ENCODE results near the gene KCTD19.

Gene KCTD19

GRCh38 chr16:67275321-67275720 lies 51.2 kb downstream of the KCTD19 start:
- Histone ChIP-seq H3K27ac (ENCODE audit: insufficient read depth in 1 of 2, low read depth in 1 of 2, low read length in 2 of 2, poor library complexity in 1 of 2, severe bottlenecking in 2 of 2) (no peak overlapping the region), H3K4me1 (ENCODE audit: control extremely low read depth in 1 of 4, control insufficient read depth in 4 of 4, insufficient read depth in 4 of 4, low read length in 3 of 4) (peaks cover 0 to 21% (median 20%) of the 10 kb centered on the region in 4 experiments), H3K9me3 (ENCODE audit: control extremely low read depth in 1 of 5, control insufficient read depth in 4 of 5, insufficient read depth in 2 of 5, low read depth in 1 of 5, low read length in 4 of 5) (no peaks in the 10 kb centered on the region), H3K4me3 (ENCODE audit: control insufficient read depth in 1 of 7, extremely low read depth in 1 of 7, insufficient read depth in 4 of 7, low read depth in 2 of 7, low read length in 6 of 7) (no peak overlapping the region), H3K27me3 (replicated peaks in 2 of 5; ENCODE audit: control insufficient read depth in 4 of 5, insufficient read depth in 5 of 5, low read length in 4 of 5) (no peaks in the 10 kb centered on the region), H3K36me3 (ENCODE audit: control insufficient read depth in 4 of 4, insufficient read depth in 4 of 4, low read length in 3 of 4) (peaks cover 0 to 14% (median 4%) of the 10 kb centered on the region in 4 experiments)
- WGBS (ENCODE audit: insufficient coverage), result no CpG with 5 or more reads among the region's 2 CpGs
- ChIA-PET CTCF (interaction anchor here (0.5 to 1.8 kb wide), 2 partner anchors 11 to 321 kb away, joined by 3 to 5 read pairs; no protein-coding TSS in a partner anchor), POLR2A (no interaction called here)
- no peak for DNase-seq

- no peak overlapping the region for H3K4me3 ChIP-seq (ENCODE audit: control insufficient read depth in 1 of 7, extremely low read depth in 1 of 7, insufficient read depth in 4 of 7, low read depth in 2 of 7, low read length in 6 of 7)
- H3K9me3 ChIP-seq (ENCODE audit: control extremely low read depth in 1 of 5, control insufficient read depth in 4 of 5, insufficient read depth in 2 of 5, low read depth in 1 of 5, low read length in 4 of 5), result no peaks in the 10 kb centered on the region
- peaks cover 0 to 3% (median 0%) of the 10 kb centered on the region in 4 experiments for H3K4me1 ChIP-seq (ENCODE audit: control extremely low read depth in 1 of 4, control insufficient read depth in 4 of 4, insufficient read depth in 4 of 4, low read length in 3 of 4)
- no peaks in the 10 kb centered on the region for H3K27me3 ChIP-seq (replicated peaks in 2 of 5; ENCODE audit: control insufficient read depth in 4 of 5, insufficient read depth in 5 of 5, low read length in 4 of 5)
- ChIA-PET CTCF (interaction anchor here (1.8 kb wide), 1 partner anchor 17 kb away, joined by 3 read pairs; no protein-coding TSS in a partner anchor), POLR2A (no interaction called here)
- DNase-seq, result no peak
- 100% methylated on average over 2 of the region's 4 CpGs for WGBS (ENCODE audit: insufficient coverage)
- H3K36me3 ChIP-seq (ENCODE audit: control insufficient read depth in 4 of 4, insufficient read depth in 4 of 4, low read length in 3 of 4), result peaks cover 0 to 6% (median 1%) of the 10 kb centered on the region in 4 experiments
- no peak overlapping the region for H3K27ac ChIP-seq (ENCODE audit: insufficient read depth in 1 of 2, low read depth in 1 of 2, low read length in 2 of 2, poor library complexity in 1 of 2, severe bottlenecking in 2 of 2)
Observed at GRCh38 chr16:67271446-67271845, 55.1 kb downstream of the KCTD19 start.

GRCh38 chr16:67270931-67271338 lies 55.6 kb downstream of the KCTD19 start:
- Histone ChIP-seq H3K4me3 (ENCODE audit: control insufficient read depth in 1 of 7, extremely low read depth in 1 of 7, insufficient read depth in 4 of 7, low read depth in 2 of 7, low read length in 6 of 7) (no peak overlapping the region), H3K27ac (ENCODE audit: insufficient read depth in 1 of 2, low read depth in 1 of 2, low read length in 2 of 2, poor library complexity in 1 of 2, severe bottlenecking in 2 of 2) (no peak overlapping the region), H3K27me3 (replicated peaks in 2 of 5; ENCODE audit: control insufficient read depth in 4 of 5, insufficient read depth in 5 of 5, low read length in 4 of 5) (no peaks in the 10 kb centered on the region), H3K36me3 (ENCODE audit: control insufficient read depth in 4 of 4, insufficient read depth in 4 of 4, low read length in 3 of 4) (peaks cover 0 to 1% (median 0%) of the 10 kb centered on the region in 4 experiments), H3K9me3 (ENCODE audit: control extremely low read depth in 1 of 5, control insufficient read depth in 4 of 5, insufficient read depth in 2 of 5, low read depth in 1 of 5, low read length in 4 of 5) (no peaks in the 10 kb centered on the region), H3K4me1 (ENCODE audit: control extremely low read depth in 1 of 4, control insufficient read depth in 4 of 4, insufficient read depth in 4 of 4, low read length in 3 of 4) (peaks cover 0 to 3% (median 0%) of the 10 kb centered on the region in 4 experiments)
- DNase-seq, result no peak
- 100% methylated on average over 4 of the region's 11 CpGs for WGBS (ENCODE audit: insufficient coverage)
- ChIA-PET CTCF (interaction anchor here (1.8 kb wide), 1 partner anchor 18 kb away, joined by 3 read pairs; no protein-coding TSS in a partner anchor), POLR2A (interaction anchor here (0.6 kb wide), 1 partner anchor 42 kb away, joined by 4 read pairs; no protein-coding TSS in a partner anchor)

GRCh38 chr16:67269766-67270165 lies 56.8 kb downstream of the KCTD19 start:
- CTCF ChIA-PET, result interaction anchor here (0.6 to 2.1 kb wide), 7 partner anchors 9 to 147 kb away, joined by 3 to 8 read pairs (median 3); partner anchors contain the start of gene ZDHHC1

GRCh38 chr16:67268136-67268579 lies 58.4 kb downstream of the KCTD19 start:
- H3K4me1 ChIP-seq (ENCODE audit: control extremely low read depth in 1 of 4, control insufficient read depth in 4 of 4, insufficient read depth in 4 of 4, low read length in 3 of 4), result peaks cover 0 to 3% (median 0%) of the 10 kb centered on the region in 4 experiments
- H3K4me3 ChIP-seq (ENCODE audit: control insufficient read depth in 1 of 7, extremely low read depth in 1 of 7, insufficient read depth in 4 of 7, low read depth in 2 of 7, low read length in 6 of 7), result no peak overlapping the region
- ChIA-PET CTCF (interaction anchor here (0.7 to 2.1 kb wide), 3 partner anchors 9 to 107 kb away, joined by 3 to 5 read pairs (median 3); no protein-coding TSS in a partner anchor), POLR2A (interaction anchor here (0.6 kb wide), 1 partner anchor 144 kb away, joined by 5 read pairs; no protein-coding TSS in a partner anchor)
- WGBS (ENCODE audit: insufficient coverage), result 60% methylated on average over 1 of the region's 5 CpGs
- no peaks in the 10 kb centered on the region for H3K9me3 ChIP-seq (ENCODE audit: control extremely low read depth in 1 of 5, control insufficient read depth in 4 of 5, insufficient read depth in 2 of 5, low read depth in 1 of 5, low read length in 4 of 5)
- DNase-seq, result peak; percentile 40 to 65 (median 53)
- no peaks in the 10 kb centered on the region for H3K36me3 ChIP-seq (ENCODE audit: control insufficient read depth in 4 of 4, insufficient read depth in 4 of 4, low read length in 3 of 4)
- H3K27me3 ChIP-seq (replicated peaks in 2 of 5; ENCODE audit: control insufficient read depth in 4 of 5, insufficient read depth in 5 of 5, low read length in 4 of 5), result peaks cover 0 to 3% (median 0%) of the 10 kb centered on the region in 5 experiments
- no peak overlapping the region for H3K27ac ChIP-seq (ENCODE audit: insufficient read depth in 1 of 2, low read depth in 1 of 2, low read length in 2 of 2, poor library complexity in 1 of 2, severe bottlenecking in 2 of 2)

More at GRCh38 chr16:67269766-67270165, 56.8 kb downstream of the KCTD19 start:
- Histone ChIP-seq H3K36me3 (ENCODE audit: control insufficient read depth in 4 of 4, insufficient read depth in 4 of 4, low read length in 3 of 4) (no peaks in the 10 kb centered on the region), H3K9me3 (ENCODE audit: control extremely low read depth in 1 of 5, control insufficient read depth in 4 of 5, insufficient read depth in 2 of 5, low read depth in 1 of 5, low read length in 4 of 5) (no peaks in the 10 kb centered on the region), H3K27me3 (replicated peaks in 2 of 5; ENCODE audit: control insufficient read depth in 4 of 5, insufficient read depth in 5 of 5, low read length in 4 of 5) (no peaks in the 10 kb centered on the region), H3K4me3 (ENCODE audit: control insufficient read depth in 1 of 7, extremely low read depth in 1 of 7, insufficient read depth in 4 of 7, low read depth in 2 of 7, low read length in 6 of 7) (no peak overlapping the region), H3K27ac (ENCODE audit: insufficient read depth in 1 of 2, low read depth in 1 of 2, low read length in 2 of 2, poor library complexity in 1 of 2, severe bottlenecking in 2 of 2) (no peak overlapping the region), H3K4me1 (ENCODE audit: control extremely low read depth in 1 of 4, control insufficient read depth in 4 of 4, insufficient read depth in 4 of 4, low read length in 3 of 4) (peaks cover 0 to 3% (median 0%) of the 10 kb centered on the region in 4 experiments)
- DNase-seq, result no peak
- WGBS (ENCODE audit: insufficient coverage), result 52% methylated on average over 3 of the region's 5 CpGs
- POLR2A ChIA-PET, result no interaction called here

GRCh38 chr16:67265834-67266233 lies 60.7 kb downstream of the KCTD19 start:
- CTCF ChIA-PET, result interaction anchor here (1.0 to 3.1 kb wide), 11 partner anchors 10 to 198 kb away, joined by 3 to 9 read pairs (median 5); partner anchors contain the start of gene FHOD1
- 73% methylated on average over 6 of the region's 8 CpGs for WGBS (ENCODE audit: insufficient coverage)
- POLR2A ChIA-PET, result no interaction called here

GRCh38 chr16:67264866-67265265 lies 61.7 kb downstream of the KCTD19 start:
- 98% methylated on average over 5 of the region's 5 CpGs for WGBS (ENCODE audit: insufficient coverage)
- no peaks in the 10 kb centered on the region for H3K36me3 ChIP-seq (ENCODE audit: control insufficient read depth in 4 of 4, insufficient read depth in 4 of 4, low read length in 3 of 4)
- H3K9me3 ChIP-seq (ENCODE audit: control extremely low read depth in 1 of 5, control insufficient read depth in 4 of 5, insufficient read depth in 2 of 5, low read depth in 1 of 5, low read length in 4 of 5), result no peaks in the 10 kb centered on the region
- peaks cover 0 to 6% (median 0%) of the 10 kb centered on the region in 4 experiments for H3K4me1 ChIP-seq (ENCODE audit: control extremely low read depth in 1 of 4, control insufficient read depth in 4 of 4, insufficient read depth in 4 of 4, low read length in 3 of 4)
- DNase-seq, result no peak
- ChIA-PET CTCF (interaction anchor here (0.7 to 3.1 kb wide), 10 partner anchors 10 to 199 kb away, joined by 3 to 9 read pairs (median 5); partner anchors contain the start of genes FHOD1 and SLC9A5), POLR2A (no interaction called here)
- peaks cover 0 to 3% (median 0%) of the 10 kb centered on the region in 5 experiments for H3K27me3 ChIP-seq (replicated peaks in 2 of 5; ENCODE audit: control insufficient read depth in 4 of 5, insufficient read depth in 5 of 5, low read length in 4 of 5)
- H3K4me3 ChIP-seq (ENCODE audit: control insufficient read depth in 1 of 7, extremely low read depth in 1 of 7, insufficient read depth in 4 of 7, low read depth in 2 of 7, low read length in 6 of 7), result no peak overlapping the region
- no peak overlapping the region for H3K27ac ChIP-seq (ENCODE audit: insufficient read depth in 1 of 2, low read depth in 1 of 2, low read length in 2 of 2, poor library complexity in 1 of 2, severe bottlenecking in 2 of 2)

More at GRCh38 chr16:67265834-67266233, 60.7 kb downstream of the KCTD19 start:
- Histone ChIP-seq H3K9me3 (ENCODE audit: control extremely low read depth in 1 of 5, control insufficient read depth in 4 of 5, insufficient read depth in 2 of 5, low read depth in 1 of 5, low read length in 4 of 5) (no peaks in the 10 kb centered on the region), H3K27me3 (replicated peaks in 2 of 5; ENCODE audit: control insufficient read depth in 4 of 5, insufficient read depth in 5 of 5, low read length in 4 of 5) (peaks cover 0 to 3% (median 0%) of the 10 kb centered on the region in 5 experiments), H3K27ac (ENCODE audit: insufficient read depth in 1 of 2, low read depth in 1 of 2, low read length in 2 of 2, poor library complexity in 1 of 2, severe bottlenecking in 2 of 2) (no peak overlapping the region), H3K4me3 (ENCODE audit: control insufficient read depth in 1 of 7, extremely low read depth in 1 of 7, insufficient read depth in 4 of 7, low read depth in 2 of 7, low read length in 6 of 7) (no peak overlapping the region), H3K4me1 (ENCODE audit: control extremely low read depth in 1 of 4, control insufficient read depth in 4 of 4, insufficient read depth in 4 of 4, low read length in 3 of 4) (peaks cover 0 to 5% (median 0%) of the 10 kb centered on the region in 4 experiments), H3K36me3 (ENCODE audit: control insufficient read depth in 4 of 4, insufficient read depth in 4 of 4, low read length in 3 of 4) (no peaks in the 10 kb centered on the region)
- DNase-seq, result no peak
